GM19240 (cell line): ENCODE data around the gene DNAH1.

Source experiments
- DNase-seq: peaks from one replicate; pipeline ENCODE4 v3.0.0; 2011; ENCODE audit warnings: low spot score; ENCODE audit not compliant: insufficient read length

DNAH1 gene

GRCh38 chr3:52443791-52444687 is 127.9 kb downstream of the DNAH1 start:
- DNase-seq: no peak

- peak; percentile 69 for DNase-seq
These were observed 129.0 kb downstream of the DNAH1 start, which contains the start of gene SEMA3G for GRCh38 chr3:52444860-52445793. TSS of gene SEMA3G (minus strand) at chr3:52445103. CDS start at chr3:52445027, 76 bp downstream.

- no peak for DNase-seq
These were observed 129.9 kb downstream of the DNAH1 start for GRCh38 chr3:52446042-52446441.

GRCh38 chr3:52446631-52447511 is 130.8 kb downstream of the DNAH1 start:
- DNase-seq: peak; percentile 60

- DNase-seq: no peak
These were observed 131.6 kb downstream of the DNAH1 start for GRCh38 chr3:52447512-52448355.
